Left ventricle myocardium inferior (tissue), 1 donor: ENCODE results near the gene PNO1. TPM values are rescaled to one million over a fixed set of nuclear protein-coding genes. Genes with fewer than 3 reads are reported as not detected.

ENCODE experiments used
- DNase-seq: peaks from one replicate; pipeline ENCODE4 v3.0.0-alpha.2; 2020
- H3K27ac ChIP-seq: fragments of 200-600 bp; replicated peaks from 2 replicates; pipeline ENCODE4 v1.8.0; 2021
- H3K27me3 ChIP-seq: fragments of 200-600 bp; 2 replicates; pipeline ENCODE4 v1.8.0; 2021; ENCODE audit warnings: low read depth
- H3K36me3 ChIP-seq: fragments of 200-600 bp; 2 replicates; pipeline ENCODE4 v1.8.0; 2021
- H3K4me1 ChIP-seq: fragments of 200-600 bp; 2 replicates; pipeline ENCODE4 v1.8.0; 2021
- H3K4me3 ChIP-seq: fragments of 200-600 bp; 2 replicates; pipeline ENCODE4 v1.8.0; 2021; ENCODE audit warnings: mild to moderate bottlenecking, moderate library complexity
- H3K9me3 ChIP-seq: fragments of 200-600 bp; replicated peaks from 2 replicates; pipeline ENCODE4 v1.8.0; 2021
- intact Hi-C: fragments of 100-400 bp; cut with micrococcal nuclease; formaldehyde crosslinking; loops from one replicate; pipeline ENCODE4 v1.11.0; 2022
- total RNA-seq: library from RNA; stranded (reverse); fragmentation: NEBNext Ultra II Directional; extraction: Animal tissue kit (Norgen Biotek cat#: 25700); gene quantifications from one replicate; pipeline ENCODE4 v1.2.1, GENCODE V29; 2021
- TF ChIP-seq, protein P1 (sequence below): fragments of 200-600 bp; IDR thresholded peaks from 2 replicates; pipeline ENCODE4 v1.8.0; 2021; ENCODE audit warnings: antibody characterized with exemption, mild to moderate bottlenecking, borderline replicate concordance
- donor health status: DM: no; HTN: yes; CAD: no; lungs with severe emphysema.

PNO1 gene
- total RNA-seq, 1 donor from 2014 or later = 8.2 TPM

- Histone ChIP-seq H3K27ac (no peak overlapping the region), H3K9me3 (no peaks in the 10 kb centered on the region), H3K27me3 (no peaks in the 10 kb centered on the region), H3K36me3 (no peaks in the 10 kb centered on the region), H3K4me3 (no peak overlapping the region), H3K4me1 (peaks cover 17% of the 10 kb centered on the region)
- no peak for DNase-seq
- intact Hi-C loops = no loop called here
- TF ChIP-seq, protein P1, sequence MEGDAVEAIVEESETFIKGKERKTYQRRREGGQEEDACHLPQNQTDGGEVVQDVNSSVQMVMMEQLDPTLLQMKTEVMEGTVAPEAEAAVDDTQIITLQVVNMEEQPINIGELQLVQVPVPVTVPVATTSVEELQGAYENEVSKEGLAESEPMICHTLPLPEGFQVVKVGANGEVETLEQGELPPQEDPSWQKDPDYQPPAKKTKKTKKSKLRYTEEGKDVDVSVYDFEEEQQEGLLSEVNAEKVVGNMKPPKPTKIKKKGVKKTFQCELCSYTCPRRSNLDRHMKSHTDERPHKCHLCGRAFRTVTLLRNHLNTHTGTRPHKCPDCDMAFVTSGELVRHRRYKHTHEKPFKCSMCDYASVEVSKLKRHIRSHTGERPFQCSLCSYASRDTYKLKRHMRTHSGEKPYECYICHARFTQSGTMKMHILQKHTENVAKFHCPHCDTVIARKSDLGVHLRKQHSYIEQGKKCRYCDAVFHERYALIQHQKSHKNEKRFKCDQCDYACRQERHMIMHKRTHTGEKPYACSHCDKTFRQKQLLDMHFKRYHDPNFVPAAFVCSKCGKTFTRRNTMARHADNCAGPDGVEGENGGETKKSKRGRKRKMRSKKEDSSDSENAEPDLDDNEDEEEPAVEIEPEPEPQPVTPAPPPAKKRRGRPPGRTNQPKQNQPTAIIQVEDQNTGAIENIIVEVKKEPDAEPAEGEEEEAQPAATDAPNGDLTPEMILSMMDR = no peak
Observed at GRCh38 chr2:68119504-68119903, 38.2 kb upstream of the PNO1 start.

GRCh38 chr2:68121873-68122679 lies 35.6 kb upstream of the PNO1 start:
- Histone ChIP-seq H3K36me3 (no peaks in the 10 kb centered on the region), H3K27ac (no peak overlapping the region), H3K27me3 (no peaks in the 10 kb centered on the region), H3K4me3 (no peak overlapping the region), H3K9me3 (no peaks in the 10 kb centered on the region), H3K4me1 (peaks cover 17% of the 10 kb centered on the region)
- TF ChIP-seq, protein P1 = peak; percentile 99
- intact Hi-C loops = loop anchor here (10.0 kb wide), 2 partner anchors 163 to 323 kb away; no protein-coding TSS in a partner anchor
- peak; percentile 88 for DNase-seq

DNA sequence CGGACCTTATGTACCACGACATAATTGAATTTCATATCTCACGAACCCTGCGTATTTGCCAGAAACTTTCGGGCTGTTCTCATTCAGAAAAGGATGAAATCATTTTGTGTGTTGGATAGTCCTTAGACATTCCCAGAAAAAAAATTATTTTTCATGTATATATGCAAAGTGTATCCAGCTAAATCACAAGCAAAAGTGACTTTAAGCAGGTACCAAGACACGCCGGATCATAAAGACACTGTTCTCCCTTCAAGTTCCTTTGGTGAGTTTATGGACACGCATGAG lies 35.1 kb upstream of the PNO1 start:
- H3K27me3 ChIP-seq = no peaks in the 10 kb centered on the region
- no peak for DNase-seq
- H3K4me1 ChIP-seq = peaks cover 17% of the 10 kb centered on the region
- no peaks in the 10 kb centered on the region for H3K36me3 ChIP-seq
- H3K27ac ChIP-seq = no peak overlapping the region
- intact Hi-C loops = loop anchor here (10.0 kb wide), 2 partner anchors 162 to 322 kb away; no protein-coding TSS in a partner anchor
- TF ChIP-seq, protein P1 = peak; percentile 35
- H3K9me3 ChIP-seq = no peaks in the 10 kb centered on the region
- no peak overlapping the region for H3K4me3 ChIP-seq

- no peaks in the 10 kb centered on the region for H3K9me3 ChIP-seq
- H3K27me3 ChIP-seq = no peaks in the 10 kb centered on the region
- no peaks in the 10 kb centered on the region for H3K36me3 ChIP-seq
- intact Hi-C loops = loop anchor here (10.0 kb wide), 2 partner anchors 160 to 320 kb away; no protein-coding TSS in a partner anchor
- peaks cover 17% of the 10 kb centered on the region for H3K4me1 ChIP-seq
- TF ChIP-seq, protein P1 = no peak
- no peak for DNase-seq
- H3K27ac ChIP-seq = no peak overlapping the region
- H3K4me3 ChIP-seq = no peak overlapping the region
Observed at GRCh38 chr2:68124321-68124720, 33.4 kb upstream of the PNO1 start.

GRCh38 chr2:68125821-68126220 lies 31.9 kb upstream of the PNO1 start:
- DNase-seq = no peak
- intact Hi-C loops = loop anchor here (10.0 kb wide), 2 partner anchors 159 to 319 kb away; no protein-coding TSS in a partner anchor
- TF ChIP-seq, protein P1 = no peak
- peaks cover 16% of the 10 kb centered on the region for H3K4me1 ChIP-seq
- no peaks in the 10 kb centered on the region for H3K9me3 ChIP-seq
- H3K27me3 ChIP-seq = no peaks in the 10 kb centered on the region
- H3K4me3 ChIP-seq = no peak overlapping the region
- H3K36me3 ChIP-seq = peaks cover 9% of the 10 kb centered on the region
- no peak overlapping the region for H3K27ac ChIP-seq
